ENCODE measurements around the gene ROBO1.

The ROBO1 gene

GRCh38 chr3:78875436-78875835, 892.4 kb downstream of the ROBO1 start:
- no peaks in the 10 kb centered on the region for H3K27me3 ChIP-seq (ENCODE audit: insufficient read depth, low read length)
- H3K27ac ChIP-seq (ENCODE audit: low read length), result no peak overlapping the region
- H3K9ac ChIP-seq (ENCODE audit: low read depth, low read length), result no peak overlapping the region
- no peaks in the 10 kb centered on the region for H3K36me3 ChIP-seq (ENCODE audit: insufficient read depth, low read depth, low read length)
- H3K9me3 ChIP-seq (ENCODE audit: insufficient read depth, low read depth, low read length), result no peaks in the 10 kb centered on the region
- H3K4me1 ChIP-seq (ENCODE audit: insufficient read depth, low read length), result peaks cover 40% of the 10 kb centered on the region
- H3K4me3 ChIP-seq (ENCODE audit: low read length), result no peak overlapping the region

- H3K27ac ChIP-seq (ENCODE audit: low read length), result no peak overlapping the region
- H3K9me3 ChIP-seq (ENCODE audit: insufficient read depth, low read depth, low read length), result no peaks in the 10 kb centered on the region
- H3K27me3 ChIP-seq (ENCODE audit: insufficient read depth, low read length), result no peaks in the 10 kb centered on the region
- H3K36me3 ChIP-seq (ENCODE audit: insufficient read depth, low read depth, low read length), result no peaks in the 10 kb centered on the region
- peaks cover 33% of the 10 kb centered on the region for H3K4me1 ChIP-seq (ENCODE audit: insufficient read depth, low read length)
- H3K4me3 ChIP-seq (ENCODE audit: low read length), result no peak overlapping the region
- H3K9ac ChIP-seq (ENCODE audit: low read depth, low read length), result no peak overlapping the region
These were observed 894.2 kb downstream of the ROBO1 start for GRCh38 chr3:78873641-78874040.

- peak overlapping the region; percentile 42; the same call in 1 of the 2 replicates for H3K9ac ChIP-seq (ENCODE audit: low read depth, low read length)
- H3K4me1 ChIP-seq (ENCODE audit: insufficient read depth, low read length), result peaks cover 32% of the 10 kb centered on the region
- no peaks in the 10 kb centered on the region for H3K27me3 ChIP-seq (ENCODE audit: insufficient read depth, low read length)
- H3K4me3 ChIP-seq (ENCODE audit: low read length), result peak overlapping the region; percentile 16; the same call in 1 of the 2 replicates
- no peaks in the 10 kb centered on the region for H3K36me3 ChIP-seq (ENCODE audit: insufficient read depth, low read depth, low read length)
- peak overlapping the region; percentile 33 for H3K27ac ChIP-seq (ENCODE audit: low read length)
- H3K9me3 ChIP-seq (ENCODE audit: insufficient read depth, low read depth, low read length), result no peaks in the 10 kb centered on the region
These were observed 895.6 kb downstream of the ROBO1 start for GRCh38 chr3:78872195-78872594.

- no peak overlapping the region for H3K27ac ChIP-seq (ENCODE audit: low read length)
- no peaks in the 10 kb centered on the region for H3K36me3 ChIP-seq (ENCODE audit: insufficient read depth, low read depth, low read length)
- H3K27me3 ChIP-seq (ENCODE audit: insufficient read depth, low read length), result no peaks in the 10 kb centered on the region
- H3K9me3 ChIP-seq (ENCODE audit: insufficient read depth, low read depth, low read length), result no peaks in the 10 kb centered on the region
- no peak overlapping the region for H3K4me3 ChIP-seq (ENCODE audit: low read length)
- no peak overlapping the region for H3K9ac ChIP-seq (ENCODE audit: low read depth, low read length)
- H3K4me1 ChIP-seq (ENCODE audit: insufficient read depth, low read length), result peaks cover 31% of the 10 kb centered on the region
These were observed 896.8 kb downstream of the ROBO1 start for GRCh38 chr3:78871048-78871447.

GRCh38 chr3:78870484-78870883, 897.3 kb downstream of the ROBO1 start:
- Histone ChIP-seq H3K4me3 (ENCODE audit: low read length) (no peak overlapping the region), H3K36me3 (ENCODE audit: insufficient read depth, low read depth, low read length) (no peaks in the 10 kb centered on the region), H3K27ac (ENCODE audit: low read length) (no peak overlapping the region), H3K9me3 (ENCODE audit: insufficient read depth, low read depth, low read length) (no peaks in the 10 kb centered on the region), H3K4me1 (ENCODE audit: insufficient read depth, low read length) (peaks cover 31% of the 10 kb centered on the region), H3K27me3 (ENCODE audit: insufficient read depth, low read length) (no peaks in the 10 kb centered on the region), H3K9ac (ENCODE audit: low read depth, low read length) (no peak overlapping the region)

- Histone ChIP-seq H3K36me3 (ENCODE audit: insufficient read depth, low read depth, low read length) (no peaks in the 10 kb centered on the region), H3K27ac (ENCODE audit: low read length) (no peak overlapping the region), H3K27me3 (ENCODE audit: insufficient read depth, low read length) (no peaks in the 10 kb centered on the region), H3K9ac (ENCODE audit: low read depth, low read length) (no peak overlapping the region), H3K4me1 (ENCODE audit: insufficient read depth, low read length) (peaks cover 29% of the 10 kb centered on the region), H3K9me3 (ENCODE audit: insufficient read depth, low read depth, low read length) (no peaks in the 10 kb centered on the region), H3K4me3 (ENCODE audit: low read length) (no peak overlapping the region)
These were observed 899.2 kb downstream of the ROBO1 start for GRCh38 chr3:78868570-78868969.

- H3K4me1 ChIP-seq (ENCODE audit: insufficient read depth, low read length), result peaks cover 20% of the 10 kb centered on the region
These were observed 900.1 kb downstream of the ROBO1 start for GRCh38 chr3:78867409-78868372.

GRCh38 chr3:78863306-78864203, 904.2 kb downstream of the ROBO1 start:
- H3K36me3 ChIP-seq (ENCODE audit: insufficient read depth, low read depth, low read length), result no peaks in the 10 kb centered on the region
- no peaks in the 10 kb centered on the region for H3K9me3 ChIP-seq (ENCODE audit: insufficient read depth, low read depth, low read length)
- no peak overlapping the region for H3K4me3 ChIP-seq (ENCODE audit: low read length)
- no peak overlapping the region for H3K27ac ChIP-seq (ENCODE audit: low read length)
- peaks cover 8% of the 10 kb centered on the region; the same call in 1 of the 2 replicates for H3K4me1 ChIP-seq (ENCODE audit: insufficient read depth, low read length)
- H3K9ac ChIP-seq (ENCODE audit: low read depth, low read length), result no peak overlapping the region
- no peaks in the 10 kb centered on the region for H3K27me3 ChIP-seq (ENCODE audit: insufficient read depth, low read length)

More at GRCh38 chr3:78867409-78868372, 900.1 kb downstream of the ROBO1 start:
- H3K36me3 ChIP-seq (ENCODE audit: insufficient read depth, low read depth, low read length), result no peaks in the 10 kb centered on the region
- H3K4me3 ChIP-seq (ENCODE audit: low read length), result no peak overlapping the region
- H3K9ac ChIP-seq (ENCODE audit: low read depth, low read length), result no peak overlapping the region
- H3K9me3 ChIP-seq (ENCODE audit: insufficient read depth, low read depth, low read length), result no peaks in the 10 kb centered on the region
- no peak overlapping the region for H3K27ac ChIP-seq (ENCODE audit: low read length)
- no peaks in the 10 kb centered on the region for H3K27me3 ChIP-seq (ENCODE audit: insufficient read depth, low read length)

- Histone ChIP-seq H3K9ac (ENCODE audit: low read depth, low read length) (no peak overlapping the region), H3K27ac (ENCODE audit: low read length) (no peak overlapping the region), H3K4me1 (ENCODE audit: insufficient read depth, low read length) (no peaks in the 10 kb centered on the region), H3K9me3 (ENCODE audit: insufficient read depth, low read depth, low read length) (no peaks in the 10 kb centered on the region), H3K27me3 (ENCODE audit: insufficient read depth, low read length) (no peaks in the 10 kb centered on the region), H3K4me3 (ENCODE audit: low read length) (no peak overlapping the region), H3K36me3 (ENCODE audit: insufficient read depth, low read depth, low read length) (no peaks in the 10 kb centered on the region)
These were observed 906.6 kb downstream of the ROBO1 start for GRCh38 chr3:78861156-78861555.

GRCh38 chr3:78860567-78860966, 907.2 kb downstream of the ROBO1 start:
- H3K4me3 ChIP-seq (ENCODE audit: low read length), result no peak overlapping the region
- no peak overlapping the region for H3K27ac ChIP-seq (ENCODE audit: low read length)
- H3K9me3 ChIP-seq (ENCODE audit: insufficient read depth, low read depth, low read length), result no peaks in the 10 kb centered on the region
- no peaks in the 10 kb centered on the region for H3K27me3 ChIP-seq (ENCODE audit: insufficient read depth, low read length)
- no peak overlapping the region for H3K9ac ChIP-seq (ENCODE audit: low read depth, low read length)
- H3K4me1 ChIP-seq (ENCODE audit: insufficient read depth, low read length), result no peaks in the 10 kb centered on the region; the same call in 1 of the 2 replicates
- H3K36me3 ChIP-seq (ENCODE audit: insufficient read depth, low read depth, low read length), result no peaks in the 10 kb centered on the region

GRCh38 chr3:78858910-78859309, 908.9 kb downstream of the ROBO1 start:
- no peaks in the 10 kb centered on the region for H3K36me3 ChIP-seq (ENCODE audit: insufficient read depth, low read depth, low read length)
- H3K4me3 ChIP-seq (ENCODE audit: low read length), result no peak overlapping the region
- H3K9ac ChIP-seq (ENCODE audit: low read depth, low read length), result no peak overlapping the region
- H3K9me3 ChIP-seq (ENCODE audit: insufficient read depth, low read depth, low read length), result no peaks in the 10 kb centered on the region
- no peaks in the 10 kb centered on the region; the same call in 1 of the 2 replicates for H3K4me1 ChIP-seq (ENCODE audit: insufficient read depth, low read length)
- no peak overlapping the region for H3K27ac ChIP-seq (ENCODE audit: low read length)
- no peaks in the 10 kb centered on the region for H3K27me3 ChIP-seq (ENCODE audit: insufficient read depth, low read length)
